Hepatocyte (in vitro differentiated cells): Measurements from ENCODE around the gene ITGB2. TPM values are rescaled to one million over a fixed set of nuclear protein-coding genes. Genes with fewer than 3 reads are reported as not detected.
"Not testable (repeated sequence)": the region's sequence is repeated elsewhere in the genome, so short reads cannot be mapped to it uniquely, and the experiment has no call there.

ENCODE experiments used
- DNase-seq: peaks from one replicate; pipeline ENCODE4 v3.0.0-alpha.2; 2016; ENCODE audit warnings: low spot score
- H2AFZ ChIP-seq: fragments of 200-600 bp; sonication (generic); 2 replicates; pipeline ENCODE4 v1.6.0; 2016; ENCODE audit warnings: antibody characterized with exemption, mild to moderate bottlenecking
- H3K27ac ChIP-seq: fragments of 200-600 bp; sonication (generic); 2 replicates; pipeline ENCODE4 v1.5.1; 2016; ENCODE audit warnings: mild to moderate bottlenecking
- H3K27me3 ChIP-seq: fragments of 200-600 bp; sonication (generic); 2 replicates; pipeline ENCODE4 v1.6.1; 2016
- H3K36me3 ChIP-seq: fragments of 200-600 bp; sonication (generic); replicated peaks from 2 replicates; pipeline ENCODE4 v1.5.1; 2016; ENCODE audit warnings: low read depth; ENCODE audit not compliant: insufficient read depth
- H3K4me1 ChIP-seq: fragments of 200-600 bp; sonication (generic); 2 replicates; pipeline ENCODE4 v1.5.1; 2016; ENCODE audit warnings: mild to moderate bottlenecking, moderate library complexity; ENCODE audit not compliant: insufficient read depth
- H3K4me2 ChIP-seq: fragments of 200-600 bp; sonication (generic); 2 replicates; pipeline ENCODE4 v1.6.0; 2016
- H3K4me3 ChIP-seq: fragments of 200-600 bp; sonication (generic); 2 replicates; pipeline ENCODE4 v1.5.1; 2016; ENCODE audit warnings: mild to moderate bottlenecking
- H3K79me2 ChIP-seq: fragments of 200-600 bp; sonication (generic); 2 replicates; pipeline ENCODE4 v1.6.0; 2017; ENCODE audit warnings: mild to moderate bottlenecking
- H3K9me2 ChIP-seq: fragments of 200-600 bp; sonication (generic); replicated peaks from 2 replicates; pipeline ENCODE4 v1.6.0; 2017; ENCODE audit warnings: mild to moderate bottlenecking; ENCODE audit not compliant: insufficient read depth
- H3K9me3 ChIP-seq: fragments of 200-600 bp; sonication (generic); 2 replicates; pipeline ENCODE4 v1.5.1; 2016; ENCODE audit warnings: low read depth, mild to moderate bottlenecking
- H4K20me1 ChIP-seq: fragments of 200-600 bp; sonication (generic); 2 replicates; pipeline ENCODE4 v1.6.0; 2016; ENCODE audit warnings: mild to moderate bottlenecking; ENCODE audit not compliant: insufficient read depth, poor library complexity, severe bottlenecking
- CTCF ChIP-seq: fragments of 200-600 bp; sonication (generic); IDR thresholded peaks from 2 replicates; pipeline ENCODE4 v1.5.1; 2016; ENCODE audit warnings: antibody characterized with exemption, mild to moderate bottlenecking; ENCODE audit not compliant: poor library complexity
- EZH2 ChIP-seq: fragments of 200-600 bp; sonication (generic); IDR thresholded peaks from 2 replicates; pipeline ENCODE4 v1.6.1; 2016; ENCODE audit warnings: antibody characterized with exemption, mild to moderate bottlenecking, borderline replicate concordance
- EZH2phosphoT487 ChIP-seq: fragments of 200-600 bp; sonication (generic); IDR thresholded peaks from one replicate; pipeline ENCODE4 v1.6.1; 2018; ENCODE audit warnings: antibody characterized with exemption, mild to moderate bottlenecking, low read depth, moderate library complexity; ENCODE audit not compliant: unreplicated experiment, severe bottlenecking
- WGBS: methylation state at CpG from one replicate; pipeline ENCODE4 v1.1.6; 2016; ENCODE audit warnings: low lambda C conversion rate; ENCODE audit errors: missing lambda C conversion rate; 5-methylcytosine and 5-hydroxymethylcytosine counted together
- polyA plus RNA-seq: library from polyadenylated mRNA; unstranded; fragments of >200 nt; fragmentation: Nextera tagmentation; extraction: Ambion mirVana; gene quantifications from 2 replicates; pipeline ENCODE4 v1.2.1, GENCODE V29; 2016
- total RNA-seq: library from RNA; depleted of rRNA; stranded (reverse); fragments of >200 nt; gene quantifications from 2 replicates; pipeline ENCODE4 v1.2.3, GENCODE V29; 2014

ITGB2 gene
- total and polyA plus RNA-seq, 2 experiments from 2014 or later, result 3.8 to 4.2 TPM

- no peaks in the 10 kb centered on the region for H3K9me3 ChIP-seq
- H3K27ac ChIP-seq, result no peak overlapping the region
- no peak overlapping the region for H3K4me3 ChIP-seq
- H3K9me2 ChIP-seq, result no peaks in the 10 kb centered on the region
- no peak overlapping the region for H2AFZ ChIP-seq
- no peaks in the 10 kb centered on the region for H3K36me3 ChIP-seq
- H3K4me2 ChIP-seq, result no peak overlapping the region
- no peaks in the 10 kb centered on the region for H4K20me1 ChIP-seq
- H3K27me3 ChIP-seq, result peaks cover 54% of the 10 kb centered on the region
- WGBS, result 49% methylated on average over 9 of the region's 9 CpGs
- no peak for DNase-seq
- TF ChIP-seq CTCF (no peak), EZH2phosphoT487 (no peak)
- no peaks in the 10 kb centered on the region for H3K79me2 ChIP-seq
- H3K4me1 ChIP-seq, result peaks cover 24% of the 10 kb centered on the region
Observed at GRCh38 chr21:44929799-44930542, 9.3 kb upstream of the ITGB2 start.

GRCh38 chr21:44929242-44929798 lies 8.6 kb upstream of the ITGB2 start:
- Histone ChIP-seq H3K27me3 (peaks cover 60% of the 10 kb centered on the region), H3K9me3 (no peaks in the 10 kb centered on the region), H2AFZ (no peak overlapping the region), H3K4me2 (no peak overlapping the region), H3K9me2 (no peaks in the 10 kb centered on the region), H3K79me2 (no peaks in the 10 kb centered on the region), H3K4me1 (peaks cover 24% of the 10 kb centered on the region), H3K27ac (no peak overlapping the region), H4K20me1 (no peaks in the 10 kb centered on the region), H3K36me3 (no peaks in the 10 kb centered on the region), H3K4me3 (no peak overlapping the region)
- WGBS, result 84% methylated on average over 6 of the region's 6 CpGs
- DNase-seq, result no peak
- TF ChIP-seq EZH2phosphoT487 (no peak), EZH2 (no peak), CTCF (no peak)

GRCh38 chr21:44928500-44929241 lies 8.0 kb upstream of the ITGB2 start:
- not testable (repeated sequence) for H3K4me3 ChIP-seq, DNase-seq, H3K79me2 ChIP-seq, H3K27ac ChIP-seq, H3K4me2 ChIP-seq, H3K9me3 ChIP-seq, H4K20me1 ChIP-seq, H3K9me2 ChIP-seq, H3K36me3 ChIP-seq, H2AFZ ChIP-seq
- peaks cover 63% of the 10 kb centered on the region for H3K27me3 ChIP-seq
- peaks cover 24% of the 10 kb centered on the region for H3K4me1 ChIP-seq
- 78% methylated on average over 12 of the region's 16 CpGs for WGBS
